GM06990 (cell line): ENCODE data around the gene AUP1.

Experiments
- DNase-seq: peaks from one replicate; pipeline ENCODE4 v3.0.0-alpha.2; 2011; ENCODE audit not compliant: insufficient read length; ENCODE audit errors: extremely low read depth
- H3K27me3 ChIP-seq: replicated peaks from 2 replicates; pipeline ENCODE4 v1.6.0; 2011; ENCODE audit warnings: low read length; ENCODE audit not compliant: control insufficient read depth, insufficient read depth
- H3K36me3 ChIP-seq: 2 replicates; pipeline ENCODE4 v1.5.1; 2011; ENCODE audit warnings: low read length; ENCODE audit not compliant: control insufficient read depth, insufficient read depth
- H3K4me3 ChIP-seq: replicated peaks from 2 replicates; pipeline ENCODE4 v1.5.1; 2011; ENCODE audit warnings: low read depth, mild to moderate bottlenecking, control low read depth, low read length
- TF ChIP-seq, protein P1 (sequence below): IDR thresholded peaks from 2 replicates; pipeline ENCODE4 v1.5.1; 2011; ENCODE audit warnings: low read length, control low read depth, mild to moderate bottlenecking, inconsistent platforms; ENCODE audit not compliant: insufficient read depth, poor library complexity, severe bottlenecking

Gene AUP1

DNA sequence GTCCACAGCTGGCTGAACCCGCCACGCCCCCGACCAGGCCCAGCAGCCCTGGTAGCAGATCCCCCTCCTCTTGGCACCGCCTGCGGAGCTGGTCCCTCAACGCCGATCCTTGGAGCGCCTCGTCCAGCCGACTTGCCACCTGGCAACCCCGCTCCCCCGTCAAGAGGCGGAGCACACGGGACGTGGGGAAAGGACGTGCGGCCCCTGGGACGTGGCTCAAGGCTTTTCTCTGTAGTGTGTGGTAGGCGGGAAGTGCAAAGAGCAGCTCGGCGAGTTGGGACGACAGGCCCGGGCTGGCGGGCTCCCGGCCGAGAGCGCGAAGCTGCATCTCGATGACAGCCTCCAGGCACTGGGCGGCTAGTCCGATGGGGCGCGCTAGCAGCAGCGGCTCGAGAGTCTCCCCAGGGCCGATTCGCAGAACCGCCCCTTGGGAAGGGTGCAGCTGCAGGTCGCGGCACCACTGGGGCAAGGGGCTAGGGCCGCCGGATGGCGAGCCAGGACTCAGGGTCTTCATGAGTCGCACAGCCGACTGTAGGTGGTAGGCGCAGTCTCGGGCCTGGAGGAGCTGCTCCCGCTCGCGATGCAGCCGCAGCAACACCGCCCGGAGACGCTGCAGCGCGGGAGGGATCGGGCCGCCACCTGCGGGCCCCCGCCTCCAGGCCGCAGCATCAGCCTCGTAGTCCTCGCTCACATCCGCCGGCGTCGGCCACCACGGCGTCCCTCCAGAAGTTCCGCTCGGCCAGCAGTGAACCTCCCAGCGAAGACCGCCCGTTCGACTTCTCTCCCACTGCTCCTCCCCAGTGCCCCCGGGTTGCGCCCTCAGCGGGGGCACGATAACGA lies 47.3 kb downstream of the AUP1 start:
- H3K4me3 ChIP-seq, result peak overlapping the region; percentile 94
- no peaks in the 10 kb centered on the region for H3K27me3 ChIP-seq
- TF ChIP-seq, protein P1, sequence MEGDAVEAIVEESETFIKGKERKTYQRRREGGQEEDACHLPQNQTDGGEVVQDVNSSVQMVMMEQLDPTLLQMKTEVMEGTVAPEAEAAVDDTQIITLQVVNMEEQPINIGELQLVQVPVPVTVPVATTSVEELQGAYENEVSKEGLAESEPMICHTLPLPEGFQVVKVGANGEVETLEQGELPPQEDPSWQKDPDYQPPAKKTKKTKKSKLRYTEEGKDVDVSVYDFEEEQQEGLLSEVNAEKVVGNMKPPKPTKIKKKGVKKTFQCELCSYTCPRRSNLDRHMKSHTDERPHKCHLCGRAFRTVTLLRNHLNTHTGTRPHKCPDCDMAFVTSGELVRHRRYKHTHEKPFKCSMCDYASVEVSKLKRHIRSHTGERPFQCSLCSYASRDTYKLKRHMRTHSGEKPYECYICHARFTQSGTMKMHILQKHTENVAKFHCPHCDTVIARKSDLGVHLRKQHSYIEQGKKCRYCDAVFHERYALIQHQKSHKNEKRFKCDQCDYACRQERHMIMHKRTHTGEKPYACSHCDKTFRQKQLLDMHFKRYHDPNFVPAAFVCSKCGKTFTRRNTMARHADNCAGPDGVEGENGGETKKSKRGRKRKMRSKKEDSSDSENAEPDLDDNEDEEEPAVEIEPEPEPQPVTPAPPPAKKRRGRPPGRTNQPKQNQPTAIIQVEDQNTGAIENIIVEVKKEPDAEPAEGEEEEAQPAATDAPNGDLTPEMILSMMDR, result no peak
- H3K36me3 ChIP-seq, result peaks cover 4% of the 10 kb centered on the region
- DNase-seq, result peak; percentile 85

DNA sequence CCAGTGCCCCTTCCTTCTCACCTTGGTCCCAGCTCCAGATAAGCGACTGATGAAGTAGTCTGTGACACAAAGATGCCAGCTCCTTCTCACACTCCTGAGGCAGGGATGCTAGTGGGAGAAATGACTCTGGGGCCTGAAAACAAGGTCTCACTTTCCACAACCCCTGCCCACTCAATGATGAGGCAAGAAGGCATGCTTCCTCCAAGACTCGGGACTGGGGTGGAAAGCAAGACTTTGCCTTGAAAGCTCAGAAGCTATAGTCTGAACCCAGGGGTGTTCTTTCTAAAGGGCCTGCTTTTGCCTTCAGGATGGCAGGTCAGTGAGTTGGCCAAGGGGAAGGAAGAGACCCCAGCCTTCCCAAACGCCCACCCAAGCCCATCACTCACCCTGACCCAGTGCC lies 48.1 kb downstream of the AUP1 start:
- no peaks in the 10 kb centered on the region for H3K27me3 ChIP-seq
- DNase-seq, result no peak
- TF ChIP-seq, protein P1, result no peak
- peak overlapping the region; percentile 94 for H3K4me3 ChIP-seq
- H3K36me3 ChIP-seq, result peaks cover 4% of the 10 kb centered on the region
